Spleen (tissue), 11 donors: Measurements from ENCODE around the gene DDX24. TPM values are rescaled to one million over a fixed set of nuclear protein-coding genes. Genes with fewer than 3 reads are reported as not detected.

Experiments
- DNase-seq: peaks from one replicate; pipeline ENCODE4 v3.0.0-alpha.2; 2020
- H3K27ac ChIP-seq, 8 donors: fragments of 200-600 bp; sonication (generic) in 7 of 8; 1 replicate in 4 of 8; 2 replicates in 4 of 8; pipeline versions ENCODE4 v1.5.0 to v1.8.0; 2016 to 2021; ENCODE audit warnings: inconsistent platforms in 4 of 8, mild to moderate bottlenecking in 4 of 8, moderate library complexity in 1 of 8
- H3K27me3 ChIP-seq, 7 donors: fragments of 200-600 bp; sonication (generic) in 6 of 7; replicated peaks in 1 of 7; 1 replicate in 4 of 7; 2 replicates in 3 of 7; pipeline versions ENCODE4 v1.5.0 to v1.8.0; 2016 to 2021; ENCODE audit warnings: inconsistent platforms in 3 of 7, mild to moderate bottlenecking in 1 of 7
- H3K36me3 ChIP-seq, 6 donors: fragments of 200-600 bp; sonication (generic) in 5 of 6; 1 replicate in 4 of 6; 2 replicates in 2 of 6; pipeline versions ENCODE4 v1.5.0 to v1.8.0; 2016 to 2021; ENCODE audit warnings: inconsistent platforms in 2 of 6
- H3K4me1 ChIP-seq, 6 donors: fragments of 200-600 bp; sonication (generic) in 5 of 6; 1 replicate in 3 of 6; 2 replicates in 3 of 6; pipeline versions ENCODE4 v1.5.0 to v1.8.0; 2016 to 2021; ENCODE audit warnings: inconsistent platforms in 3 of 6
- H3K4me3 ChIP-seq, 8 donors: fragments of 200-600 bp; sonication (generic) in 7 of 8; 1 replicate in 4 of 8; 2 replicates in 4 of 8; pipeline versions ENCODE4 v1.5.0 to v1.8.0; 2016 to 2021; ENCODE audit warnings: inconsistent platforms in 4 of 8, mild to moderate bottlenecking in 4 of 8, moderate library complexity in 2 of 8
- H3K9me3 ChIP-seq, 8 donors: fragments of 200-600 bp; sonication (generic) in 7 of 8; 1 replicate in 4 of 8; 2 replicates in 4 of 8; pipeline versions ENCODE4 v1.5.0 to v1.8.0; 2016 to 2021; ENCODE audit warnings: inconsistent platforms in 4 of 8
- POLR2A ChIP-seq, 3 donors: fragments of 450-650 bp; IDR thresholded peaks; one replicate each; pipeline ENCODE4 v1.5.1; 2017; ENCODE audit warnings: antibody characterized with exemption in 3 of 3, mild to moderate bottlenecking in 1 of 3
- POLR2AphosphoS5 ChIP-seq, 3 donors: sonication (generic); formaldehyde crosslinking; IDR thresholded peaks; one replicate each; pipeline ENCODE4 v1.5.1; 2017; ENCODE audit warnings: antibody characterized with exemption in 3 of 3
- whole genome bisulfite sequencing, 5 donors: extraction: QIAGEN DNeasy Blood & Tissue Kit in 3 of 5; methylation state at CpG; one replicate each; pipeline versions ENCODE4 v1.1.5 to v1.1.7; 2013 to 2018; 5-methylcytosine and 5-hydroxymethylcytosine counted together
- intact Hi-C: fragments of 100-400 bp; cut with DNase I; formaldehyde crosslinking; loops from one replicate; pipeline ENCODE4 v1.15.0; 2023; ENCODE audit warnings: low total_unique reads
- polyA plus RNA-seq, 3 donors: library from polyadenylated mRNA; stranded (reverse); fragments of 200-250 nt; gene quantifications; one replicate each; pipeline ENCODE4 v1.2.1, GENCODE V29; 2013
- total RNA-seq, 7 donors: library from RNA; depleted of rRNA in 3 of 7; stranded (reverse); fragments of >200 nt in 3 of 7; fragmentation: NEBNext Ultra II Directional in 4 of 7; extraction: Animal tissue kit (Norgen Biotek cat#: 25700) in 4 of 7; gene quantifications; one replicate each; pipeline versions ENCODE4 v1.1.0 to v1.2.1, GENCODE V29; 2016 to 2021
- TF ChIP-seq, protein P1 (sequence below), 11 experiments: fragments of 200-600 bp in 7 of 11; fragments of 450-650 bp in 4 of 11; sonication (generic) in 4 of 11; IDR thresholded peaks in 8 of 11; conservative IDR thresholded peaks in 3 of 11; 1 replicate in 7 of 11; 2 replicates in 4 of 11; pipeline versions ENCODE4 v1.4.0 to v1.8.0; 2016 to 2021; ENCODE audit warnings: antibody characterized with exemption in 11 of 11, inconsistent platforms in 4 of 11, mild to moderate bottlenecking in 1 of 11
- donor health status: healthy with polysubstance abuse.
- donor health status: DM: no; HTN: no; CAD: no; lungs with moderate emphysema.
- donor health status: DM: no; HTN: no; CAD: no.
- donor health status: Bipolar disorder and iron deficiency.
- donor health status: healthy.
- donor health status: DM: no; HTN: no; CAD: no.
- donor health status: DM: yes; HTN: yes; CAD: no.

Gene DDX24
- total and polyA plus RNA-seq, 10 donors = 70.8 to 251 (median 171) TPM

DNA sequence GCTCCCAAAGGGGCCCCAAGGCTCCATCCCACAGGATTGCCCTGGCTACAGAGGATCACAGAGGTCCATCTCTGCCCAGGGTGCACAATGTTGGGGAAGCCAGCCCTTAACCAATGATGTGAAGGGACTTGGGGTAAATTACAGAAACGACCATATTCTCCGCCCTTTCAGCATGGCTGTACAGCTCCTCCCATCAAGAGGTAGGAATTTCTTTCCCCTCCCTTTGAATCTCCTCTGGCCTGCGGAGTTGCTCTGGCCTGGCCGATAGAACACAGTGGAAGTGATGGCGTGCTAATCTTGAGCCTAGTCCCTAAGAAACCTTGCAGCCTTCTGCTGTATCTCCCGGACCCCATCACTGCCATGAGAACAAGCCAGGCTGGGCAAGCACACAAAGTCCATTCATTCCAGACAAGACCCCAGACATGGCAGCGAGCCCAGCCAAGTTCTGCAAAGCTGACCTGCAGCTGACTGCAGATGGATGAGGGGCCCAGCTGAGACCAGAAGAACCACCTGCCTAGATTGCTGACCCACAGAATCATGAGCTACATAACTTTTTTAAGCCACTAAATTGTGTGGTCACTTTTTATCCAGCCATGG is 22.6 kb upstream of the DDX24 start:
- DNase-seq = no peak
- Histone ChIP-seq H3K4me3 (no peak overlapping the region), H3K4me1 (no peaks in the 10 kb centered on the region), H3K9me3 (no peaks in the 10 kb centered on the region), H3K36me3 (peaks cover 0 to 12% (median 0%) of the 10 kb centered on the region in 6 donors), H3K27me3 (no peaks in the 10 kb centered on the region), H3K27ac (no peak overlapping the region)
- TF ChIP-seq, protein P1, sequence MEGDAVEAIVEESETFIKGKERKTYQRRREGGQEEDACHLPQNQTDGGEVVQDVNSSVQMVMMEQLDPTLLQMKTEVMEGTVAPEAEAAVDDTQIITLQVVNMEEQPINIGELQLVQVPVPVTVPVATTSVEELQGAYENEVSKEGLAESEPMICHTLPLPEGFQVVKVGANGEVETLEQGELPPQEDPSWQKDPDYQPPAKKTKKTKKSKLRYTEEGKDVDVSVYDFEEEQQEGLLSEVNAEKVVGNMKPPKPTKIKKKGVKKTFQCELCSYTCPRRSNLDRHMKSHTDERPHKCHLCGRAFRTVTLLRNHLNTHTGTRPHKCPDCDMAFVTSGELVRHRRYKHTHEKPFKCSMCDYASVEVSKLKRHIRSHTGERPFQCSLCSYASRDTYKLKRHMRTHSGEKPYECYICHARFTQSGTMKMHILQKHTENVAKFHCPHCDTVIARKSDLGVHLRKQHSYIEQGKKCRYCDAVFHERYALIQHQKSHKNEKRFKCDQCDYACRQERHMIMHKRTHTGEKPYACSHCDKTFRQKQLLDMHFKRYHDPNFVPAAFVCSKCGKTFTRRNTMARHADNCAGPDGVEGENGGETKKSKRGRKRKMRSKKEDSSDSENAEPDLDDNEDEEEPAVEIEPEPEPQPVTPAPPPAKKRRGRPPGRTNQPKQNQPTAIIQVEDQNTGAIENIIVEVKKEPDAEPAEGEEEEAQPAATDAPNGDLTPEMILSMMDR (IDR thresholded peaks at IDR 0.05 in 8 of 11, conservative IDR thresholded peaks at IDR 0.05 in 3 of 11) = no peak
- no peak for TF ChIP-seq POLR2A (IDR thresholded peaks at IDR 0.05)
- TF ChIP-seq POLR2AphosphoS5 (IDR thresholded peaks at IDR 0.05) = no peak
- WGBS, 5 donors = 69 to 91% (median 80%) methylated on average over 7 of the region's 7 CpGs
- intact Hi-C loops = no loop called here

DNA sequence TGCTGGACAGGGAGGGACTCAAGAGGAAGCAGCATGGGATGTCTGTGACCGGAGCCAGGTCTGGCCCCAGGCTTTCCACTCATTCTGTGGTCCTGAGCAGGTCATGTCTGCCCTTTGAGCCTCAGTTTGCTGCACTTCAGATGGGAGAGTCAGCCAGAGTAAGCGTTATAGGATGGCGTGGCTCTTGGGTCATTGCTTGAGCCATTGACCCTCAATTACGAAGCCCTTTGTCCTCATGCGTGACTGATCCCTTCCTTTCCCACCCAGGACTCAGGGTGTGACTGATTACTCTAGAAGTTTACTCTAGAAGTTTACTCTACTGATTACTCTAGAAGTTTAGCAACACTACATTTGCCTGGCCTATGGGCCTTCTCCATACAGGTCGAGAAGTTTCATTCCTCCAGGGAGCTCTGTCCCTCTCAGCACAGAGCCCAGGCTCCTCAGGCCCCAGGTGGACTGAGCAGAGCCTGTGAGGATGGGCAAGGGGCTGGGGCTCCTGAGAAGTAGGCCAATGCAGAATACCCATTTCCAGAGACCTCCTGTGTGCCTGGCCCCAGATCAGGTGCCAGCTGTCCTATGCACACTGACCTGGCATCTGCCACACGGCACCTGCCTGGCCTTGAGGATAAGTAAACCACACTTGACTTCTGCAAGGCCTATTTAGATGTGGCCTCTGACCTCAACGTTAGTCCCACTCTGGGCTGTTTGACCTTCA is 21.9 kb upstream of the DDX24 start:
- Histone ChIP-seq H3K27me3 (no peaks in the 10 kb centered on the region), H3K36me3 (peaks cover 0 to 20% (median 0%) of the 10 kb centered on the region in 6 donors), H3K27ac (no peak overlapping the region), H3K4me1 (no peaks in the 10 kb centered on the region), H3K9me3 (no peaks in the 10 kb centered on the region), H3K4me3 (no peak overlapping the region)
- DNase-seq = no peak
- 81 to 93% (median 90%) methylated on average over 8 of the region's 8 CpGs for WGBS, 5 donors
- TF ChIP-seq, protein P1 (IDR thresholded peaks at IDR 0.05 in 8 of 11, conservative IDR thresholded peaks at IDR 0.05 in 3 of 11) = no peak
- intact Hi-C loops = no loop called here

DNA sequence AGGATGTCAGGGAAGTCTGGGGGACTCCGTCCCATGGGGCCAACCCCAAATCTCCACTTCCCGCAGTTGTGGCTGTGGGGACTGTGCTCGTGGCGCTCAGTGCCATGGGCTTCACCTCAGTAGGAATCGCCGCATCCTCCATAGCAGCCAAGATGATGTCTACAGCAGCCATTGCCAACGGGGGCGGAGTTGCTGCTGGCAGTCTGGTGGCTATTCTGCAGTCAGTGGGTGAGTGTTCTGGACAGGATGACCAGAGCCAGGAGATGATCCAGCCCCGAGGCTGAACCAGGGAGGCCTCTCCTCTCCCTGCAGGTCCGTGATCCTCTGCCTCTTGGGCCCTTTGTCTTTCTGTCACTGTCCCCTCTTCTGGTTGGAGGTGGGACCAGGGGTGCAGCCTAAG is 20.7 kb upstream of the DDX24 start:
- TF ChIP-seq POLR2A (IDR thresholded peaks at IDR 0.05) = no peak
- intact Hi-C loops = no loop called here
- no peak overlapping the region for H3K27ac ChIP-seq
- peaks cover 0 to 31% (median 0%) of the 10 kb centered on the region in 6 donors for H3K36me3 ChIP-seq
- H3K4me1 ChIP-seq = no peaks in the 10 kb centered on the region
- H3K4me3 ChIP-seq = no peak overlapping the region
- no peaks in the 10 kb centered on the region for H3K9me3 ChIP-seq
- no peaks in the 10 kb centered on the region for H3K27me3 ChIP-seq
- no peak for DNase-seq
- 91 to 99% (median 95%) methylated on average over 7 to 10 of the region's 10 CpGs for WGBS, 5 donors

DNA sequence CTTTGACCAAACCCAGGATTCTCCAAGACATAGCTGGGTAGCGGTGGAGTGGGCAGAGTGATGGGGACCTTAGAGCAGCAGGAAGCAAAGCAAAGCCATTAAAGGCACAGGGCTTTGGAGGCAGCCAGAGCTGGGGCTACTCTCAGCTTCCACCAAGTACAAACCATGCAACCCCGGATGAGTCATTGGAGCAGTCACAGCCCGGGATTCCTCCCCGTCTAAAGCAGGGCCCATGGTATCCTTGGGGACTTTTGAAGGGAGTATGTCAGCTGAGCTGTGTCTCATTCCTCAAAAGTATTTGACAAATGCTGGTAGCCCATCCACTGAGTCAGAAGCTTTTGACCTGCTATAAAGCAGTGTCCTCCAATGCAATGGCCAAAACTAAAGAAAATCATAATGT is 19.8 kb upstream of the DDX24 start:
- no peaks in the 10 kb centered on the region for H3K9me3 ChIP-seq
- H3K36me3 ChIP-seq = peaks cover 0 to 32% (median 0%) of the 10 kb centered on the region in 6 donors
- no peaks in the 10 kb centered on the region for H3K27me3 ChIP-seq
- H3K27ac ChIP-seq = no peak overlapping the region
- 81 to 100% (median 92%) methylated on average over 2 to 4 of the region's 4 CpGs for WGBS, 5 donors
- no peak for DNase-seq
- intact Hi-C loops = no loop called here
- no peak for TF ChIP-seq POLR2AphosphoS5 (IDR thresholded peaks at IDR 0.05)
- TF ChIP-seq POLR2A (IDR thresholded peaks at IDR 0.05) = no peak
- TF ChIP-seq, protein P1 (IDR thresholded peaks at IDR 0.05 in 8 of 11, conservative IDR thresholded peaks at IDR 0.05 in 3 of 11) = no peak
- no peak overlapping the region for H3K4me3 ChIP-seq
- no peaks in the 10 kb centered on the region for H3K4me1 ChIP-seq
